Hepatocyte (in vitro differentiated cells): ENCODE data around the gene AGBL4. TPM values are rescaled to one million over a fixed set of nuclear protein-coding genes. Genes with fewer than 3 reads are reported as not detected.
"Not testable (repeated sequence)": the region's sequence is repeated elsewhere in the genome, so short reads cannot be mapped to it uniquely, and the experiment has no call there.

ENCODE experiments used
- DNase-seq: peaks from one replicate; pipeline ENCODE4 v3.0.0-alpha.2; 2016; ENCODE audit warnings: low spot score
- H2AFZ ChIP-seq: fragments of 200-600 bp; sonication (generic); 2 replicates; pipeline ENCODE4 v1.6.0; 2016; ENCODE audit warnings: antibody characterized with exemption, mild to moderate bottlenecking
- H3K27ac ChIP-seq: fragments of 200-600 bp; sonication (generic); 2 replicates; pipeline ENCODE4 v1.5.1; 2016; ENCODE audit warnings: mild to moderate bottlenecking
- H3K27me3 ChIP-seq: fragments of 200-600 bp; sonication (generic); 2 replicates; pipeline ENCODE4 v1.6.1; 2016
- H3K36me3 ChIP-seq: fragments of 200-600 bp; sonication (generic); replicated peaks from 2 replicates; pipeline ENCODE4 v1.5.1; 2016; ENCODE audit warnings: low read depth; ENCODE audit not compliant: insufficient read depth
- H3K4me1 ChIP-seq: fragments of 200-600 bp; sonication (generic); 2 replicates; pipeline ENCODE4 v1.5.1; 2016; ENCODE audit warnings: mild to moderate bottlenecking, moderate library complexity; ENCODE audit not compliant: insufficient read depth
- H3K4me2 ChIP-seq: fragments of 200-600 bp; sonication (generic); 2 replicates; pipeline ENCODE4 v1.6.0; 2016
- H3K4me3 ChIP-seq: fragments of 200-600 bp; sonication (generic); 2 replicates; pipeline ENCODE4 v1.5.1; 2016; ENCODE audit warnings: mild to moderate bottlenecking
- H3K79me2 ChIP-seq: fragments of 200-600 bp; sonication (generic); 2 replicates; pipeline ENCODE4 v1.6.0; 2017; ENCODE audit warnings: mild to moderate bottlenecking
- H3K9me2 ChIP-seq: fragments of 200-600 bp; sonication (generic); replicated peaks from 2 replicates; pipeline ENCODE4 v1.6.0; 2017; ENCODE audit warnings: mild to moderate bottlenecking; ENCODE audit not compliant: insufficient read depth
- H3K9me3 ChIP-seq: fragments of 200-600 bp; sonication (generic); 2 replicates; pipeline ENCODE4 v1.5.1; 2016; ENCODE audit warnings: low read depth, mild to moderate bottlenecking
- H4K20me1 ChIP-seq: fragments of 200-600 bp; sonication (generic); 2 replicates; pipeline ENCODE4 v1.6.0; 2016; ENCODE audit warnings: mild to moderate bottlenecking; ENCODE audit not compliant: insufficient read depth, poor library complexity, severe bottlenecking
- CTCF ChIP-seq: fragments of 200-600 bp; sonication (generic); IDR thresholded peaks from 2 replicates; pipeline ENCODE4 v1.5.1; 2016; ENCODE audit warnings: antibody characterized with exemption, mild to moderate bottlenecking; ENCODE audit not compliant: poor library complexity
- EZH2 ChIP-seq: fragments of 200-600 bp; sonication (generic); IDR thresholded peaks from 2 replicates; pipeline ENCODE4 v1.6.1; 2016; ENCODE audit warnings: antibody characterized with exemption, mild to moderate bottlenecking, borderline replicate concordance
- EZH2phosphoT487 ChIP-seq: fragments of 200-600 bp; sonication (generic); IDR thresholded peaks from one replicate; pipeline ENCODE4 v1.6.1; 2018; ENCODE audit warnings: antibody characterized with exemption, mild to moderate bottlenecking, low read depth, moderate library complexity; ENCODE audit not compliant: unreplicated experiment, severe bottlenecking
- WGBS: methylation state at CpG from one replicate; pipeline ENCODE4 v1.1.6; 2016; ENCODE audit warnings: low lambda C conversion rate; ENCODE audit errors: missing lambda C conversion rate; 5-methylcytosine and 5-hydroxymethylcytosine counted together
- polyA plus RNA-seq: library from polyadenylated mRNA; unstranded; fragments of >200 nt; fragmentation: Nextera tagmentation; extraction: Ambion mirVana; gene quantifications from 2 replicates; pipeline ENCODE4 v1.2.1, GENCODE V29; 2016
- total RNA-seq: library from RNA; depleted of rRNA; stranded (reverse); fragments of >200 nt; gene quantifications from 2 replicates; pipeline ENCODE4 v1.2.3, GENCODE V29; 2014

Gene AGBL4
- total and polyA plus RNA-seq, 2 experiments from 2014 or later, result 0.50 to 0.73 TPM

- Histone ChIP-seq H3K9me2 (no peaks in the 10 kb centered on the region), H3K4me2 (no peak overlapping the region), H4K20me1 (no peaks in the 10 kb centered on the region), H3K4me3 (no peak overlapping the region), H3K4me1 (no peaks in the 10 kb centered on the region), H3K36me3 (no peaks in the 10 kb centered on the region), H3K9me3 (no peaks in the 10 kb centered on the region), H2AFZ (no peak overlapping the region), H3K27ac (no peak overlapping the region), H3K79me2 (no peaks in the 10 kb centered on the region), H3K27me3 (no peaks in the 10 kb centered on the region)
- TF ChIP-seq EZH2, result no peak
- TF ChIP-seq CTCF, result no peak
- no peak for TF ChIP-seq EZH2phosphoT487
- WGBS, result 68% methylated on average over 3 of the region's 3 CpGs
- DNase-seq, result no peak
These were observed 258.7 kb downstream of the AGBL4 start for GRCh38 chr1:49765034-49765433.

- H3K79me2 ChIP-seq, H3K36me3 ChIP-seq, H3K27ac ChIP-seq, H3K9me3 ChIP-seq, H4K20me1 ChIP-seq, H3K4me3 ChIP-seq, H2AFZ ChIP-seq, DNase-seq, H3K4me1 ChIP-seq, H3K9me2 ChIP-seq, H3K27me3 ChIP-seq, H3K4me2 ChIP-seq: not testable (repeated sequence)
- WGBS, result 86% methylated on average over 9 of the region's 9 CpGs
These were observed 285.6 kb downstream of the AGBL4 start for GRCh38 chr1:49738118-49738517.

- Histone ChIP-seq H3K36me3 (no peaks in the 10 kb centered on the region), H3K4me1 (no peaks in the 10 kb centered on the region), H3K79me2 (no peaks in the 10 kb centered on the region), H3K4me2 (no peak overlapping the region), H3K27me3 (no peaks in the 10 kb centered on the region), H3K27ac (no peak overlapping the region), H3K9me3 (no peaks in the 10 kb centered on the region), H4K20me1 (no peaks in the 10 kb centered on the region), H3K4me3 (no peak overlapping the region), H2AFZ (no peak overlapping the region), H3K9me2 (no peaks in the 10 kb centered on the region)
- TF ChIP-seq CTCF (no peak), EZH2phosphoT487 (no peak)
- DNase-seq, result no peak
- 21% methylated on average over 1 of the region's 1 CpG for WGBS
These were observed 295.4 kb downstream of the AGBL4 start for GRCh38 chr1:49728377-49728776.

GRCh38 chr1:49723662-49724061, 300.1 kb downstream of the AGBL4 start:
- no peaks in the 10 kb centered on the region for H4K20me1 ChIP-seq
- H3K4me3 ChIP-seq, result no peak overlapping the region
- no peak for TF ChIP-seq EZH2
- DNase-seq, result no peak
- H3K36me3 ChIP-seq, result no peaks in the 10 kb centered on the region
- H3K79me2 ChIP-seq, result no peaks in the 10 kb centered on the region
- no peak overlapping the region for H2AFZ ChIP-seq
- no peak overlapping the region for H3K27ac ChIP-seq
- no peak overlapping the region for H3K4me2 ChIP-seq
- H3K9me3 ChIP-seq, result no peaks in the 10 kb centered on the region
- WGBS, result 84% methylated on average over 1 of the region's 1 CpG
- H3K27me3 ChIP-seq, result no peaks in the 10 kb centered on the region
- no peaks in the 10 kb centered on the region for H3K9me2 ChIP-seq
- H3K4me1 ChIP-seq, result no peaks in the 10 kb centered on the region
